B cell (primary cell): ENCODE measurements around the gene FBXL16.

ENCODE experiments used
- EZH2 ChIP-seq: IDR thresholded peaks from 2 replicates; pipeline ENCODE4 v1.6.1; 2012; ENCODE audit warnings: borderline replicate concordance, low read depth, mild to moderate bottlenecking, moderate library complexity, low read length; ENCODE audit not compliant: insufficient read depth, poor library complexity, severe bottlenecking
- TF ChIP-seq, protein P1 (sequence below): fragments of 200-600 bp; IDR thresholded peaks from one replicate; pipeline ENCODE4 v1.8.0; 2022; ENCODE audit warnings: antibody characterized with exemption, mild to moderate bottlenecking

DNA sequence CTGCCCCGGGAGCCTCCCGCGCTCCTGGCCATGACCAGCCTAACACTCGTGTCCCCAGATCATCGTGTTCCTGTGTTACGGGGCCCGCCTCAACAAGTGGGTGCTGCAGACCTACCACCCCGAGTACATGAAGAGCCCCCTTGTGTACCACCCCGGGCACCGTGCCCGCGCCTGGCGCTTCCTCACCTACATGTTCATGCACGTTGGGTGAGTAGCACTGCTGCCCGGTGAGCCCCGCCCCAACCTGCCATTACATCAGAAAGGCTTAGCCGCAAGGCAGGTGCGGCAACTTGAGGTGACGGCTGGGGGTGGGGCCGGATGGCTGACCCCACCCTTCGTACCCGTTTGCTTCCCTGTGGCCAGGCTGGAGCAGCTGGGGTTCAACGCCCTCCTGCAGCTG is 28.7 kb downstream of the FBXL16 start:
- TF ChIP-seq, protein P1, sequence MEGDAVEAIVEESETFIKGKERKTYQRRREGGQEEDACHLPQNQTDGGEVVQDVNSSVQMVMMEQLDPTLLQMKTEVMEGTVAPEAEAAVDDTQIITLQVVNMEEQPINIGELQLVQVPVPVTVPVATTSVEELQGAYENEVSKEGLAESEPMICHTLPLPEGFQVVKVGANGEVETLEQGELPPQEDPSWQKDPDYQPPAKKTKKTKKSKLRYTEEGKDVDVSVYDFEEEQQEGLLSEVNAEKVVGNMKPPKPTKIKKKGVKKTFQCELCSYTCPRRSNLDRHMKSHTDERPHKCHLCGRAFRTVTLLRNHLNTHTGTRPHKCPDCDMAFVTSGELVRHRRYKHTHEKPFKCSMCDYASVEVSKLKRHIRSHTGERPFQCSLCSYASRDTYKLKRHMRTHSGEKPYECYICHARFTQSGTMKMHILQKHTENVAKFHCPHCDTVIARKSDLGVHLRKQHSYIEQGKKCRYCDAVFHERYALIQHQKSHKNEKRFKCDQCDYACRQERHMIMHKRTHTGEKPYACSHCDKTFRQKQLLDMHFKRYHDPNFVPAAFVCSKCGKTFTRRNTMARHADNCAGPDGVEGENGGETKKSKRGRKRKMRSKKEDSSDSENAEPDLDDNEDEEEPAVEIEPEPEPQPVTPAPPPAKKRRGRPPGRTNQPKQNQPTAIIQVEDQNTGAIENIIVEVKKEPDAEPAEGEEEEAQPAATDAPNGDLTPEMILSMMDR, result no peak
- TF ChIP-seq EZH2, result no peak
